ENCODE measurements around the gene PQBP1.
"Not testable (repeated sequence)": the region's sequence is repeated elsewhere in the genome, so short reads cannot be mapped to it uniquely, and the experiment has no call there.

PQBP1 gene

GRCh38 chrX:48854898-48855297, 42.8 kb upstream of the PQBP1 start:
- Histone ChIP-seq H3K9ac (ENCODE audit: low read length) (no peak overlapping the region), H3K27me3 (ENCODE audit: insufficient read depth, low read length) (no peaks in the 10 kb centered on the region), H3F3A (ENCODE audit: insufficient read depth, low read length) (no peaks in the 10 kb centered on the region), H3K79me2 (ENCODE audit: insufficient read depth, low read length) (no peaks in the 10 kb centered on the region), H2AFZ (ENCODE audit: low read length) (no peak overlapping the region), H3K4me1 (ENCODE audit: insufficient read depth, low read length, severe bottlenecking) (no peaks in the 10 kb centered on the region), H3K4me2 (ENCODE audit: low read length) (no peak overlapping the region), H3K9me3 (ENCODE audit: low read length) (no peaks in the 10 kb centered on the region), H3K9me2 (ENCODE audit: low read depth, low read length) (no peaks in the 10 kb centered on the region), H3K36me3 (ENCODE audit: insufficient read depth, low read length) (no peaks in the 10 kb centered on the region), H3K27ac (ENCODE audit: low read depth, low read length, poor library complexity, severe bottlenecking) (no peak overlapping the region), H3K4me3 (ENCODE audit: low read depth, low read length, poor library complexity, severe bottlenecking) (no peak overlapping the region), H4K20me1 (ENCODE audit: insufficient read depth, low read length) (no peaks in the 10 kb centered on the region)
- TF ChIP-seq EZH2 (IDR thresholded peaks at IDR 0.05; ENCODE audit: borderline replicate concordance, low read length), result no peak
- TF ChIP-seq CTCF (IDR thresholded peaks at IDR 0.05; ENCODE audit: low read length), result peak; percentile 32; the same call in 1 of the 2 replicates

GRCh38 chrX:48864210-48864609, 33.5 kb upstream of the PQBP1 start:
- H3K27ac ChIP-seq (ENCODE audit: low read depth, low read length, poor library complexity, severe bottlenecking), result no peak overlapping the region
- TF ChIP-seq CTCF (IDR thresholded peaks at IDR 0.05; ENCODE audit: low read length) (no peak), EZH2 (IDR thresholded peaks at IDR 0.05; ENCODE audit: borderline replicate concordance, low read length) (no peak)
- no peak overlapping the region for H3K4me3 ChIP-seq (ENCODE audit: low read depth, low read length, poor library complexity, severe bottlenecking)
- no peak overlapping the region for H2AFZ ChIP-seq (ENCODE audit: low read length)
- no peaks in the 10 kb centered on the region for H3K36me3 ChIP-seq (ENCODE audit: insufficient read depth, low read length)
- H3K4me2 ChIP-seq (ENCODE audit: low read length), result no peak overlapping the region
- H3F3A ChIP-seq (ENCODE audit: insufficient read depth, low read length), result no peaks in the 10 kb centered on the region
- no peak overlapping the region for H3K9ac ChIP-seq (ENCODE audit: low read length)
- H4K20me1 ChIP-seq (ENCODE audit: insufficient read depth, low read length), result no peaks in the 10 kb centered on the region
- no peaks in the 10 kb centered on the region for H3K4me1 ChIP-seq (ENCODE audit: insufficient read depth, low read length, severe bottlenecking)
- H3K9me2 ChIP-seq (ENCODE audit: low read depth, low read length), result no peaks in the 10 kb centered on the region
- H3K27me3 ChIP-seq (ENCODE audit: insufficient read depth, low read length), result no peaks in the 10 kb centered on the region
- no peaks in the 10 kb centered on the region for H3K9me3 ChIP-seq (ENCODE audit: low read length)
- H3K79me2 ChIP-seq (ENCODE audit: insufficient read depth, low read length), result no peaks in the 10 kb centered on the region

- not testable (repeated sequence) for H3K9me3 ChIP-seq (ENCODE audit: low read length); H3K9me2 ChIP-seq (ENCODE audit: low read depth, low read length); H3K36me3 ChIP-seq (ENCODE audit: insufficient read depth, low read length); H3K9ac ChIP-seq (ENCODE audit: low read length); H3K79me2 ChIP-seq (ENCODE audit: insufficient read depth, low read length); H3K4me2 ChIP-seq (ENCODE audit: low read length); H4K20me1 ChIP-seq (ENCODE audit: insufficient read depth, low read length); H3K4me1 ChIP-seq (ENCODE audit: insufficient read depth, low read length, severe bottlenecking); H2AFZ ChIP-seq (ENCODE audit: low read length); H3F3A ChIP-seq (ENCODE audit: insufficient read depth, low read length); H3K27ac ChIP-seq (ENCODE audit: low read depth, low read length, poor library complexity, severe bottlenecking); H3K4me3 ChIP-seq (ENCODE audit: low read depth, low read length, poor library complexity, severe bottlenecking); H3K27me3 ChIP-seq (ENCODE audit: insufficient read depth, low read length)
Measured at GRCh38 chrX:48872017-48872416, 25.7 kb upstream of the PQBP1 start.

GRCh38 chrX:48876944-48877343, 20.8 kb upstream of the PQBP1 start:
- not testable (repeated sequence) for H3K9me2 ChIP-seq (ENCODE audit: low read depth, low read length); H3K27me3 ChIP-seq (ENCODE audit: insufficient read depth, low read length); H3F3A ChIP-seq (ENCODE audit: insufficient read depth, low read length); H3K4me2 ChIP-seq (ENCODE audit: low read length); H3K4me1 ChIP-seq (ENCODE audit: insufficient read depth, low read length, severe bottlenecking); H3K27ac ChIP-seq (ENCODE audit: low read depth, low read length, poor library complexity, severe bottlenecking); H2AFZ ChIP-seq (ENCODE audit: low read length); H4K20me1 ChIP-seq (ENCODE audit: insufficient read depth, low read length); H3K9me3 ChIP-seq (ENCODE audit: low read length); H3K36me3 ChIP-seq (ENCODE audit: insufficient read depth, low read length); H3K9ac ChIP-seq (ENCODE audit: low read length); H3K79me2 ChIP-seq (ENCODE audit: insufficient read depth, low read length); H3K4me3 ChIP-seq (ENCODE audit: low read depth, low read length, poor library complexity, severe bottlenecking)

All from OCI-LY1 (cell line).